Heart right ventricle (tissue), 16 donors: ENCODE results near the gene LRP1B. TPM values are rescaled to one million over a fixed set of nuclear protein-coding genes. Genes with fewer than 3 reads are reported as not detected.

Experiments
- ATAC-seq, 8 donors: fragments of 200-7000 bp; cut with Tn5 transposase; one replicate each; pipeline ENCODE4 v1.9.1; 2020; ENCODE audit warnings: mild to moderate bottlenecking in 8 of 8, moderate library complexity in 8 of 8, moderate number of reproducible peaks in 1 of 8
- DNase-seq, 2 donors: peaks; one replicate each; pipeline ENCODE4 v3.0.0-alpha.2; 2020
- H3K27ac ChIP-seq, 10 donors: fragments of 200-600 bp; sonication (generic) in 2 of 10; one replicate each; pipeline versions ENCODE4 v1.5.0 to v1.8.0; 2020 to 2022; ENCODE audit warnings: mild to moderate bottlenecking in 3 of 10
- H3K27me3 ChIP-seq, 7 donors: fragments of 200-600 bp; one replicate each; pipeline ENCODE4 v1.8.0; 2021 to 2022; ENCODE audit warnings: mild to moderate bottlenecking in 2 of 7
- H3K36me3 ChIP-seq, 9 donors: fragments of 200-600 bp; sonication (generic) in 1 of 9; one replicate each; pipeline versions ENCODE4 v1.5.0 to v1.8.0; 2020 to 2022; ENCODE audit warnings: mild to moderate bottlenecking in 2 of 9
- H3K4me1 ChIP-seq, 9 donors: fragments of 200-600 bp; sonication (generic) in 1 of 9; one replicate each; pipeline versions ENCODE4 v1.5.0 to v1.8.0; 2020 to 2022; ENCODE audit warnings: mild to moderate bottlenecking in 4 of 9
- H3K4me3 ChIP-seq, 10 donors: fragments of 200-600 bp; sonication (generic) in 2 of 10; one replicate each; pipeline versions ENCODE4 v1.5.0 to v1.8.0; 2020 to 2022; ENCODE audit warnings: mild to moderate bottlenecking in 7 of 10, moderate library complexity in 2 of 10
- H3K9me3 ChIP-seq, 11 donors: fragments of 200-600 bp in 10 of 11; sonication (generic) in 2 of 11; one replicate each; pipeline versions ENCODE4 v1.5.0 to v1.8.0; 2013 to 2022; ENCODE audit warnings: mild to moderate bottlenecking in 2 of 11, control low read depth in 1 of 11, moderate library complexity in 1 of 11
- WGBS, 2 donors: extraction: QIAGEN DNeasy Blood & Tissue Kit; methylation state at CpG; one replicate each; pipeline ENCODE4 v1.1.7; 2013; ENCODE audit warnings: inconsistent platforms in 1 of 2; 5-methylcytosine and 5-hydroxymethylcytosine counted together
- intact Hi-C, 10 donors: fragments of 100-400 bp; cut with DNase I; formaldehyde crosslinking; loops; one replicate each; pipeline versions ENCODE4 v1.11.1 to v1.14.2; 2022
- polyA plus RNA-seq, 2 donors: library from polyadenylated mRNA; stranded (reverse); fragments of 200-250 nt; gene quantifications; one replicate each; pipeline ENCODE4 v1.2.3, GENCODE V29; 2013
- total RNA-seq, 10 donors: library from RNA; stranded (reverse); fragmentation: NEBNext Ultra II Directional in 3 of 10; extraction: Animal tissue kit (Norgen Biotek cat#: 25700) in 3 of 10; gene quantifications; one replicate each; pipeline versions ENCODE4 v1.2.1 to v1.2.4, GENCODE V29; 2021 to 2023
- TF ChIP-seq, protein P1 (sequence below), 9 donors: fragments of 200-600 bp; sonication (generic) in 2 of 9; IDR thresholded peaks; one replicate each; pipeline versions ENCODE4 v1.5.0 to v1.8.0; 2021 to 2022; ENCODE audit warnings: antibody characterized with exemption in 9 of 9, mild to moderate bottlenecking in 5 of 9, moderate library complexity in 1 of 9
- donor health status: Arrhythmogenic right ventricular cardiomyopathy.
- donor health status: ischemic (EF 13 %, LVEDD 7.1; RV severe dilation, severe dysfunction).
- donor health status: healthy with polysubstance abuse.
- donor health status: DM: no; HTN: yes; CAD: no.
- donor health status: DM: no; HTN: no; CAD: no.
- donor health status: ischemic (EF 25% LVEDD 6.9; RV normal size, moderate dysfunction).
- donor health status: ischemic (EF 25% LVEDD 5.7; RV mildly dilated, moderate dysfunction).
- donor health status: healthy.
- donor health status: DM: yes; HTN: yes; CAD: no.
- donor health status: Ischemic cardiomyopathy.
- donor health status: ischemic (EF 35%, LVEDD 5.7; RV mildly dilated, moderate dysfunction).
- donor health status: nonischemic (EF 11% LVEDD 7.7; RV severe dilation, severe dysfunction).
- donor health status: DM: yes; HTN: yes; CAD: no.
- donor health status: PGD.
- donor health status: ischemic (EF 29% LVEDD 5.4; RV normal size, mild dysfunction).
- donor health status: nonischemic (EF 23%, LVEDD 6.1; RV moderate dilation, normal function).

Gene LRP1B
- total and polyA plus RNA-seq, 12 donors, result 0.02 to 0.27 (median 0.14) TPM; not detected in 1

DNA sequence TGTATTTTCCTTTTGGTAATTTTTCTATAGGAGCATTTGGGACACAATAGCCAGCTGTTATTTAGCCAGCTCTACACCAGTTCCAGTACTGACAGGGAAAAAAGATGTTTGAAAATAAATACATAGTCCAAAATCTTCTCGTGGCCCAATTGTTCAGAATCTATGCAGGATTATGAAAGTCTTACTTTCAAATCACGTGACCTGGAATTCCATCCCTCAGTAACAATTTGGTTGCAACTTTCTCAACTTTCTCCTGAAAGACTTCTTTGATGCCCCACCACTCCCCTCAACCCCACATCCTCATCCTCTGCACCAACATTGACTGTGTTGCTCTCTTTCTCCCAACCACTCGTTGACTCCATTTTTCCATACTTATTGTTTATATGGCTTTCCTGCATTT, 539.0 kb downstream of the LRP1B start:
- peaks cover 0 to 21% (median 2%) of the 10 kb centered on the region in 11 donors for H3K9me3 ChIP-seq
- no peaks in the 10 kb centered on the region for H3K36me3 ChIP-seq
- no peak overlapping the region for H3K4me3 ChIP-seq
- H3K27me3 ChIP-seq, result no peaks in the 10 kb centered on the region
- 53 to 74% methylated on average over 3 of the region's 3 CpGs for WGBS, 2 donors
- no peak for ATAC-seq
- H3K4me1 ChIP-seq, result no peaks in the 10 kb centered on the region
- no peak overlapping the region for H3K27ac ChIP-seq
- TF ChIP-seq, protein P1, sequence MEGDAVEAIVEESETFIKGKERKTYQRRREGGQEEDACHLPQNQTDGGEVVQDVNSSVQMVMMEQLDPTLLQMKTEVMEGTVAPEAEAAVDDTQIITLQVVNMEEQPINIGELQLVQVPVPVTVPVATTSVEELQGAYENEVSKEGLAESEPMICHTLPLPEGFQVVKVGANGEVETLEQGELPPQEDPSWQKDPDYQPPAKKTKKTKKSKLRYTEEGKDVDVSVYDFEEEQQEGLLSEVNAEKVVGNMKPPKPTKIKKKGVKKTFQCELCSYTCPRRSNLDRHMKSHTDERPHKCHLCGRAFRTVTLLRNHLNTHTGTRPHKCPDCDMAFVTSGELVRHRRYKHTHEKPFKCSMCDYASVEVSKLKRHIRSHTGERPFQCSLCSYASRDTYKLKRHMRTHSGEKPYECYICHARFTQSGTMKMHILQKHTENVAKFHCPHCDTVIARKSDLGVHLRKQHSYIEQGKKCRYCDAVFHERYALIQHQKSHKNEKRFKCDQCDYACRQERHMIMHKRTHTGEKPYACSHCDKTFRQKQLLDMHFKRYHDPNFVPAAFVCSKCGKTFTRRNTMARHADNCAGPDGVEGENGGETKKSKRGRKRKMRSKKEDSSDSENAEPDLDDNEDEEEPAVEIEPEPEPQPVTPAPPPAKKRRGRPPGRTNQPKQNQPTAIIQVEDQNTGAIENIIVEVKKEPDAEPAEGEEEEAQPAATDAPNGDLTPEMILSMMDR (IDR thresholded peaks at IDR 0.05), result no peak
- no peak for DNase-seq
- intact Hi-C loops, result no loop called here

DNA sequence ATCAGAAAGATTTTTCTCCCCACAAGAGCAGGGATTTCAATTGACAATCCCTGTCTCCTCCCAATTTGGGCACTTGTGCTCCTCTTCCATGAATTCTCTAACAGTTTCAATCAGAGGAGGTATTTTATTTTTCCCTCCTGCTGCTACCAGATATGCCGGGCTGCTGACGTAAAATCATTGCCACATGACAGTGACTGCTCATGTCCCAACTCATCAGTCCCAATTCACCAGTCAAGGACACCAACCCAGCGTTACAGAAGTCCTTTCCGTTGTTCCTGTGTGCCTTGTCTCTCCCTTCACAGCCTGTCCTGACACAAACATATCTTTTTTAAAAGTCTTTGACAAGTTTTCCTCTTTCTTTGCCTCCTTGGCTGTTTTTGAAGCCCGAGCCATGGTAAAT, 540.2 kb downstream of the LRP1B start:
- WGBS, 2 donors, result 78 to 79% methylated on average over 5 of the region's 5 CpGs
- Histone ChIP-seq H3K27ac (no peak overlapping the region), H3K9me3 (peaks cover 0 to 21% (median 2%) of the 10 kb centered on the region in 11 donors), H3K4me1 (no peaks in the 10 kb centered on the region), H3K36me3 (no peaks in the 10 kb centered on the region), H3K4me3 (no peak overlapping the region), H3K27me3 (no peaks in the 10 kb centered on the region)
- DNase-seq (no peak), ATAC-seq (no peak)
- intact Hi-C loops, result no loop called here
- TF ChIP-seq, protein P1 (IDR thresholded peaks at IDR 0.05), result no peak

DNA sequence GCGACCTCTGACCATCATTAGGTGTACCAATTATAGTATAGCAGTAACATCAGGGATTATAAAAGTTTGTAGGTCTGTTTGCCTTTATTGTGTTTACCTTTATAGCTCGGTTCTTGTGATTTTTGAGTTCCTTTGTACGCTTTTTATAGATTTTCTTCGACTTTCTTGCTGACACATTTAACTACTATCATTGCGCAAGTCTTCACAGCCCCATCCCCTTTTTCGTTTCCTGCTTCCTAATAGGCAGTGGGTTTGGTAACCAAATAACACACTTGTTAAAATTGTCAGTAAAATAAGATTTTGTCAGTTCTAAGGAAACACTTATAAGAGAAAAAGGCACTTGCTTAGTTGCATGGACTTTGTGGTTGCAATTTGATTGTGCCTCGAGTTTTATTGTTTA, 541.5 kb downstream of the LRP1B start:
- Histone ChIP-seq H3K4me3 (no peak overlapping the region), H3K36me3 (no peaks in the 10 kb centered on the region), H3K9me3 (peaks cover 0 to 20% (median 2%) of the 10 kb centered on the region in 11 donors), H3K4me1 (no peaks in the 10 kb centered on the region), H3K27ac (no peak overlapping the region), H3K27me3 (no peaks in the 10 kb centered on the region)
- DNase-seq (no peak), ATAC-seq (no peak)
- intact Hi-C loops, result no loop called here
- WGBS, 2 donors, result 79 to 88% methylated on average over 7 of the region's 7 CpGs
- TF ChIP-seq, protein P1 (IDR thresholded peaks at IDR 0.05), result no peak

DNA sequence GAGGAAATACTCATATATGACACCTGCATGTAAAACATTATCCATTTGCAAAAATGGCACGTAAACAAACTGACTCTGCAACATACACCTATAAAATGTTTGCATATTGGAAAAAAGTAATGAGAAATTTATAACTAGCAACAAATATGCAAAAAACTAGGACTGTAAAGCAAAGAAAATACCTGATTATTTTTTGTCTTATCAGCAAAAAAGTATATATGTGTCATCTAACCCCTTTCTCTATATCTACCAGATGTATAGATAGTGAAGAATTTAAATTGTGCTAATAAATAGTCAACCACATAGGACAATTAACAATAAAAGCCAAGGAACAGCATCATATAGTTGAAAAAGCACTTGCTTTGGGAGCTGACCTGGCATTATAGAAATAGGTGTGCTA, 543.8 kb downstream of the LRP1B start:
- intact Hi-C loops, result no loop called here
- TF ChIP-seq, protein P1 (IDR thresholded peaks at IDR 0.05), result no peak
- H3K27me3 ChIP-seq, result no peaks in the 10 kb centered on the region
- H3K36me3 ChIP-seq, result no peaks in the 10 kb centered on the region
- no peaks in the 10 kb centered on the region for H3K4me1 ChIP-seq
- 90 to 92% methylated on average over 1 of the region's 1 CpG for WGBS, 2 donors
- no peak overlapping the region for H3K27ac ChIP-seq
- DNase-seq (no peak), ATAC-seq (no peak)
- H3K4me3 ChIP-seq, result no peak overlapping the region
- H3K9me3 ChIP-seq, result peaks cover 0 to 4% (median 0%) of the 10 kb centered on the region in 11 donors
